ENCODE data around the gene ORM2.
"Not testable (repeated sequence)": the region's sequence is repeated elsewhere in the genome, so short reads cannot be mapped to it uniquely, and the experiment has no call there.

GRCh38 chr9:114324965-114325364 is 4.7 kb upstream of the ORM2 start:
- TF ChIP-seq POLR2A (IDR thresholded peaks at IDR 0.05); CTCF (IDR thresholded peaks at IDR 0.05 in 4 of 5, conservative IDR thresholded peaks at IDR 0.05 in 1 of 5): not testable (repeated sequence)
